ENCODE results near the gene SLC43A3.
"Not testable (repeated sequence)": the region's sequence is repeated elsewhere in the genome, so short reads cannot be mapped to it uniquely, and the experiment has no call there.

The SLC43A3 gene

GRCh38 chr11:57460022-57460757 is 33.3 kb upstream of the SLC43A3 start, which contains the start of gene RTN4RL2:
RTN4RL2 (plus strand) TSS chr11:57460528; CDS start chr11:57460866, 338 bp downstream.
- FAIRE-seq, result no peak
- peak; percentile 57 for DNase-seq (ENCODE audit: extremely low spot score, insufficient read length, low read depth)

GRCh38 chr11:57459164-57460021 is 32.5 kb upstream of the SLC43A3 start:
- no peak for DNase-seq (ENCODE audit: extremely low spot score, insufficient read length, low read depth)
- FAIRE-seq, result no peak

GRCh38 chr11:57458410-57459163 is 31.7 kb upstream of the SLC43A3 start:
- FAIRE-seq (peak; percentile 35), DNase-seq (ENCODE audit: extremely low spot score, insufficient read length, low read depth) (no peak)

GRCh38 chr11:57458060-57458409 is 31.1 kb upstream of the SLC43A3 start:
- FAIRE-seq, result no peak
- DNase-seq (ENCODE audit: extremely low spot score, insufficient read length, low read depth), result no peak

GRCh38 chr11:57457643-57458023 is 30.7 kb upstream of the SLC43A3 start:
- DNase-seq (ENCODE audit: extremely low spot score, insufficient read length, low read depth) (no peak), FAIRE-seq (no peak)

GRCh38 chr11:57456960-57457642 is 30.2 kb upstream of the SLC43A3 start:
- peak; percentile 54 for DNase-seq (ENCODE audit: extremely low spot score, insufficient read length, low read depth)
- peak; percentile 82 for FAIRE-seq

- no peak for FAIRE-seq
- no peak for DNase-seq (ENCODE audit: extremely low spot score, insufficient read length, low read depth)
These were observed 26.7 kb upstream of the SLC43A3 start for GRCh38 chr11:57453543-57454177.

- DNase-seq (ENCODE audit: extremely low spot score, insufficient read length, low read depth) (no peak), FAIRE-seq (no peak)
These were observed 19.1 kb upstream of the SLC43A3 start for GRCh38 chr11:57446055-57446454.

- FAIRE-seq, result not testable (repeated sequence)
These were observed 18.1 kb upstream of the SLC43A3 start for GRCh38 chr11:57445122-57445394.

GRCh38 chr11:57444362-57445121 is 17.6 kb upstream of the SLC43A3 start:
- no peak for FAIRE-seq
- DNase-seq (ENCODE audit: extremely low spot score, insufficient read length, low read depth), result no peak

More at GRCh38 chr11:57445122-57445394, 18.1 kb upstream of the SLC43A3 start:
- not testable (repeated sequence) for DNase-seq (ENCODE audit: extremely low spot score, insufficient read length, low read depth)

GRCh38 chr11:57440744-57441414 is 14.0 kb upstream of the SLC43A3 start:
- DNase-seq (ENCODE audit: extremely low spot score, insufficient read length, low read depth) (no peak), FAIRE-seq (no peak)

- FAIRE-seq (no peak), DNase-seq (ENCODE audit: extremely low spot score, insufficient read length, low read depth) (no peak)
These were observed 12.9 kb upstream of the SLC43A3 start for GRCh38 chr11:57439786-57440185.

GRCh38 chr11:57438345-57439285 is 11.7 kb upstream of the SLC43A3 start:
- no peak for FAIRE-seq
- no peak for DNase-seq (ENCODE audit: extremely low spot score, insufficient read length, low read depth)

GRCh38 chr11:57436031-57436430 is 9.1 kb upstream of the SLC43A3 start:
- FAIRE-seq (no peak), DNase-seq (ENCODE audit: extremely low spot score, insufficient read length, low read depth) (no peak)

- no peak for FAIRE-seq
These were observed 8.0 kb upstream of the SLC43A3 start for GRCh38 chr11:57434640-57435546.

GRCh38 chr11:57432714-57433163 is 5.8 kb upstream of the SLC43A3 start:
- FAIRE-seq (no peak), DNase-seq (ENCODE audit: extremely low spot score, insufficient read length, low read depth) (no peak)

More at GRCh38 chr11:57434640-57435546, 8.0 kb upstream of the SLC43A3 start:
- DNase-seq (ENCODE audit: extremely low spot score, insufficient read length, low read depth), result no peak

Measured in GM18507 (cell line).